K562 (cell line): Measurements from ENCODE around the gene SLC35E2B. TPM values are rescaled to one million over a fixed set of nuclear protein-coding genes. Genes with fewer than 3 reads are reported as not detected.

Source experiments
- BMI1 ChIP-seq: fragments of 150-350 bp; IDR thresholded peaks from 2 replicates; pipeline ENCODE4 v1.6.1; 2014; ENCODE audit warnings: low read length
- CBFA2T3 ChIP-seq: fragments of 450-650 bp; IDR thresholded peaks from 2 replicates; pipeline ENCODE4 v1.6.1; 2017
- CREB3L1 ChIP-seq: fragments of 450-650 bp; IDR thresholded peaks from 2 replicates; pipeline ENCODE4 v1.6.1; 2014; ENCODE audit warnings: low read depth, mild to moderate bottlenecking, moderate library complexity, borderline replicate concordance
- FOXJ3 ChIP-seq: sonication (generic); formaldehyde crosslinking; IDR thresholded peaks from 2 replicates; pipeline ENCODE4 v1.4.0; 2020; ENCODE audit warnings: mild to moderate bottlenecking, missing genetic modification reagents
- HDAC8 ChIP-seq: fragments of 450-650 bp; IDR thresholded peaks from 2 replicates; pipeline ENCODE4 v1.6.1; 2016; ENCODE audit warnings: mild to moderate bottlenecking, missing genetic modification characterization, moderate library complexity, missing compliant biosample characterization
- HSF4 ChIP-seq: fragments of 250-450 bp; sonication (Bioruptor Pico); IDR thresholded peaks from 2 replicates; pipeline ENCODE4 v2.1.2; 2022; ENCODE audit warnings: mild to moderate bottlenecking, moderate library complexity, borderline replicate concordance
- JUND ChIP-seq, 2 experiments: IDR thresholded peaks; 2 replicates in 1 of 2; 3 replicates in 1 of 2; pipeline ENCODE4 v1.6.1; 2011; ENCODE audit warnings: borderline replicate concordance in 2 of 2, low read depth in 2 of 2, low read length in 2 of 2, improper control_type of control experiment in 1 of 2, missing biosample characterization in 1 of 2, missing genetic modification characterization in 1 of 2, missing genetic modification reagents in 1 of 2
- KLF10 ChIP-seq: fragments of 250-450 bp; sonication (Bioruptor Pico); IDR thresholded peaks from 2 replicates; pipeline ENCODE4 v1.6.1; 2021; ENCODE audit warnings: matching md5 sums
- SMAD4 ChIP-seq: fragments of 250-450 bp; sonication (Bioruptor Pico); conservative IDR thresholded peaks from 2 replicates; pipeline ENCODE4 v1.8.0; 2021; ENCODE audit warnings: inconsistent platforms, mild to moderate bottlenecking, moderate library complexity
- SNAPC5 ChIP-seq: fragments of 250-450 bp; sonication (Bioruptor Pico); IDR thresholded peaks from 2 replicates; pipeline ENCODE4 v1.8.0; 2021; ENCODE audit warnings: moderate library complexity, mild to moderate bottlenecking, inconsistent platforms
- USF2 ChIP-seq: sonication (generic); formaldehyde crosslinking; IDR thresholded peaks from 2 replicates; pipeline ENCODE4 v1.5.0; 2020; ENCODE audit warnings: missing genetic modification reagents
- ZKSCAN8 ChIP-seq: fragments of 200-800 bp; sonication (Bioruptor generic); IDR thresholded peaks from 2 replicates; pipeline ENCODE4 v1.6.1; 2016; ENCODE audit warnings: missing genetic modification characterization, missing compliant biosample characterization
- ZNF197 ChIP-seq: fragments of 200-800 bp; sonication (Bioruptor generic); IDR thresholded peaks from 2 replicates; pipeline ENCODE4 v1.6.1; 2016; ENCODE audit warnings: low read depth, missing genetic modification characterization, missing compliant biosample characterization
- ZNF316 ChIP-seq: fragments of 450-650 bp; IDR thresholded peaks from 2 replicates; pipeline ENCODE4 v1.6.1; 2016
- ZNF589 ChIP-seq: fragments of 200-800 bp; sonication (Bioruptor generic); IDR thresholded peaks from 2 replicates; pipeline ENCODE4 v1.6.1; 2016; ENCODE audit warnings: low read depth, missing genetic modification characterization, missing compliant biosample characterization
- ZNF707 ChIP-seq: fragments of 250-450 bp; sonication (Bioruptor Pico); conservative IDR thresholded peaks from 2 replicates; pipeline ENCODE4 v1.8.0; 2022; ENCODE audit warnings: inconsistent platforms, mild to moderate bottlenecking, moderate library complexity
- ZNF76 ChIP-seq: fragments of 250-450 bp; sonication (Bioruptor Pico); IDR thresholded peaks from 2 replicates; pipeline ENCODE4 v1.4.0; 2020; ENCODE audit warnings: mild to moderate bottlenecking, moderate library complexity, borderline replicate concordance
- polyA plus RNA-seq, 8 experiments: library from polyadenylated mRNA; depleted of rRNA in 4 of 8; stranded (reverse) in 5 of 8; unstranded in 3 of 8; fragments of >200 nt; fragmentation: Nextera tagmentation in 2 of 8; fragmentation: Illumina TruSeq in 1 of 8; extraction: Ambion mirVana in 2 of 8; extraction: Trizol in 1 of 8; gene quantifications; 2 replicates each; pipeline versions ENCODE4 v1.2.1 to v1.2.3, GENCODE V29; 2011 to 2014; ENCODE audit warnings: inconsistent platforms in 1 of 8, missing spikeins in 1 of 8
- total RNA-seq, 7 experiments: library from RNA; depleted of rRNA in 6 of 7; stranded (reverse); fragments of >200 nt in 6 of 7; fragmentation: Illumina TruSeq in 2 of 7; extraction: Trizol in 2 of 7; gene quantifications; 2 replicates each; pipeline versions ENCODE4 v1.2.1 to v1.2.3, GENCODE V29; 2011 to 2021; ENCODE audit warnings: low replicate concordance in 1 of 7
- TF ChIP-seq, protein P1 (sequence below), 2 experiments: fragments of 250-450 bp in 1 of 2; fragments of 450-650 bp in 1 of 2; sonication (Bioruptor Pico) in 1 of 2; IDR thresholded peaks; 2 replicates each; pipeline versions ENCODE4 v1.6.1 to v1.8.0; 2016 to 2021; ENCODE audit warnings: mild to moderate bottlenecking in 2 of 2, moderate library complexity in 2 of 2, missing compliant biosample characterization in 1 of 2, missing genetic modification characterization in 1 of 2
- TF ChIP-seq, protein P2 (sequence below): fragments of 250-450 bp; sonication (Bioruptor Pico); IDR thresholded peaks from 2 replicates; pipeline ENCODE4 v1.4.0; 2020; ENCODE audit warnings: mild to moderate bottlenecking, moderate library complexity

Gene SLC35E2B
- total and polyA plus RNA-seq, 9 of the 15 experiments (the other 6 are each of a cell fraction or from before 2014, with no cell fraction given): 4.7 to 44.6 (median 20.7) TPM

DNA sequence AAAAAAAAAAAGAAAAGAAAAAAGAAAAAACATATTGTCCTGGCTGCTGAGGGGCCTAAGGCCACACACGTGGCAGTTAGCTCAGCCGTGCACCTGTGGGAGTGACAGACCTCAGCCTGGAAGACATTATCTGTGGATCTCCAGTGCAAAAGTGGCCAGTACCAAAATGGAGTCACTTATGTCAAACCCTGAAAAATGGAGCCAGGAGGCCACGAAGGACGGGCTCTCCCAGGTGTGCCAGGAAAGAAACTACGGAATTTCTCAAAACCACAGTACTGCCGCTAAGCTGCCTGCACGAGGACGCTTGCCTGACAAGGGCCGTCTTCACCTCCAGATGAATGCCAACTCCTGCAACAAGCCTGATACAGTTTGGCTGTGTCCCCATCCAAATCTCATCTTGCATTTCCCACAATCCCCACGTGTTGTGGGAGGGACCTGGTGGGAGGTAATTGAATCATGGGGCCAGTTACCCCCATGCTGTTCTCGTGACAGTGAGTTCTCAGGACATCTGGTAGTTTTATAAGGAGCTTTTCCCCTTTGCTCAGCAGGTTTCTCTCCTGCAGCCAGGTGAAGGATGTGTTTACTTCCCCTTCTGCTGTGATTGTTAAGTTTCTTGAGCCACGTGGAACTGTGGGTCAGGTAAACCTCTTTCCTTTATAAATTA is 82.6 kb downstream of the SLC35E2B start (continued):
- TF ChIP-seq KLF10: 0 out of 2 replicates have a peak, but pooled peaks have one; percentile 67
- TF ChIP-seq ZNF76 (CRISPR knock-in tag): peak; percentile 79
- TF ChIP-seq ZKSCAN8: peak; percentile 90
- no peak for TF ChIP-seq BMI1
- peak; percentile 99 for TF ChIP-seq HDAC8
- TF ChIP-seq SMAD4 (CRISPR knock-in tag): peak; percentile 96
- no peak for TF ChIP-seq SNAPC5 (CRISPR knock-in tag)
- no peak for TF ChIP-seq USF2 (CRISPR knock-in tag)
- peak; percentile 6; the same call in 1 of the 2 replicates for TF ChIP-seq CBFA2T3
- no peak for TF ChIP-seq CREB3L1
- TF ChIP-seq, protein P1, sequence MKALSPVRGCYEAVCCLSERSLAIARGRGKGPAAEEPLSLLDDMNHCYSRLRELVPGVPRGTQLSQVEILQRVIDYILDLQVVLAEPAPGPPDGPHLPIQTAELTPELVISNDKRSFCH (CRISPR knock-in tag; IDR thresholded peaks at IDR 0.05): 0 out of 2 replicates have a peak, but pooled peaks have one; percentile 60
- TF ChIP-seq, protein P1 (tag; IDR thresholded peaks at IDR 0.05): peak; percentile 99
- peak; percentile 79; the same call in 1 of the 2 replicates for TF ChIP-seq ZNF589 (CRISPR knock-in tag)
- peak; percentile 86; the same call in 1 of the 2 replicates for TF ChIP-seq HSF4 (CRISPR knock-in tag)
- no peak for TF ChIP-seq JUND (IDR thresholded peaks at IDR 0.05; ENCODE audit: borderline replicate concordance, low read depth, low read length)
- 0 out of 3 replicates have a peak, but pooled peaks have one; percentile 37 for TF ChIP-seq JUND (tag; IDR thresholded peaks at IDR 0.05; ENCODE audit: borderline replicate concordance, low read depth, low read length)
- TF ChIP-seq FOXJ3 (CRISPR knock-in tag): no peak
- TF ChIP-seq ZNF316: no peak
- TF ChIP-seq, protein P2, sequence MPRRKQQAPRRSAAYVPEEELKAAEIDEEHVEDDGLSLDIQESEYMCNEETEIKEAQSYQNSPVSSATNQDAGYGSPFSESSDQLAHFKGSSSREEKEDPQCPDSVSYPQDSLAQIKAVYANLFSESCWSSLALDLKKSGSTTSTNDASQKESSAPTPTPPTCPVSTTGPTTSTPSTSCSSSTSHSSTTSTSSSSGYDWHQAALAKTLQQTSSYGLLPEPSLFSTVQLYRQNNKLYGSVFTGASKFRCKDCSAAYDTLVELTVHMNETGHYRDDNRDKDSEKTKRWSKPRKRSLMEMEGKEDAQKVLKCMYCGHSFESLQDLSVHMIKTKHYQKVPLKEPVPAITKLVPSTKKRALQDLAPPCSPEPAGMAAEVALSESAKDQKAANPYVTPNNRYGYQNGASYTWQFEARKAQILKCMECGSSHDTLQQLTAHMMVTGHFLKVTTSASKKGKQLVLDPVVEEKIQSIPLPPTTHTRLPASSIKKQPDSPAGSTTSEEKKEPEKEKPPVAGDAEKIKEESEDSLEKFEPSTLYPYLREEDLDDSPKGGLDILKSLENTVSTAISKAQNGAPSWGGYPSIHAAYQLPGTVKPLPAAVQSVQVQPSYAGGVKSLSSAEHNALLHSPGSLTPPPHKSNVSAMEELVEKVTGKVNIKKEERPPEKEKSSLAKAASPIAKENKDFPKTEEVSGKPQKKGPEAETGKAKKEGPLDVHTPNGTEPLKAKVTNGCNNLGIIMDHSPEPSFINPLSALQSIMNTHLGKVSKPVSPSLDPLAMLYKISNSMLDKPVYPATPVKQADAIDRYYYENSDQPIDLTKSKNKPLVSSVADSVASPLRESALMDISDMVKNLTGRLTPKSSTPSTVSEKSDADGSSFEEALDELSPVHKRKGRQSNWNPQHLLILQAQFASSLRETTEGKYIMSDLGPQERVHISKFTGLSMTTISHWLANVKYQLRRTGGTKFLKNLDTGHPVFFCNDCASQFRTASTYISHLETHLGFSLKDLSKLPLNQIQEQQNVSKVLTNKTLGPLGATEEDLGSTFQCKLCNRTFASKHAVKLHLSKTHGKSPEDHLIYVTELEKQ (CRISPR knock-in tag): peak; percentile 80
- peak; percentile 71; the same call in 1 of the 2 replicates for TF ChIP-seq ZNF707 (CRISPR knock-in tag)
- peak; percentile 93 for TF ChIP-seq ZNF197
